Measurements from ENCODE around the gene PLD3. TPM values are rescaled to one million over a fixed set of nuclear protein-coding genes. Genes with fewer than 3 reads are reported as not detected.
A peak's percentile ranks its signal among the peaks of the same experiment; 100 is the strongest.

The PLD3 gene
- total RNA-seq, 1 experiment from 2014 or later = 245 TPM

DNA sequence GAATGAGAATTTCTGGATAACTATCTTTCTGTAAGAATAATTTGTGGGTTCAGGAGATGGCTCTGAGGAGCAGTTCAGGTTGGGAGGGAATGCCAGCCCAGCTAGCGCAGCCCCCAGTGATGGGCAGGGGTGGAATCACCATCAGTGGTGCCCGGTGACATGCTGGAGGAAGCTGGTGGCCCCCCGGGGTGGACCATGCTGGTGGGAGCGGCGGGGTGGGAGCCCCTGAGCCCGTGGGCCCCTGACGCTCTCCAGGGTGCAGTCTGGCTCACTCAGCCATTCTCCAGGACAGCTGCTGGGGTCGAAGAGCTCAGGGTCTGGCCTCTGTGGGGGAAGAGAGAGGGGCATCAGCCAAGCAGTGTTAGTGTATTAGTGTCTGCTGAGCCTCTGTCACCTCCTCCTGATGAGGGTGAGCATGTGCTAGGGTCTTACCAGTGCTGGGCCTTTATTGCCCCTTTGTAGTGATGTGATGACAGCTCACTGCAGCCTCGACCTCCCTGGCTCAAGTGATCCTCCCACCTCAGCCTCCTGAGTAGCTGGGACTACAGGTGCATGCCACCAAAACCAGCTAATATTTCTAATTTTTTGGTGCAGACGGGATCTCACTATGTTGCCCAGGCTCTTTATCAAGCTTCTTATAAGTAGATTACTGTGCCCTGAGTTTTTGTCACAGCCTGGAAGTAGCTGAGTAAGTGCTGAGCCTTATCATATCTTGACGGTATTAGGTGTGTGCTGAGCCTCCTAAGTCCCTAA is 31.1 kb downstream of the PLD3 start:
- in situ Hi-C loops (cut with HindIII; ENCODE audit: low sequenced_read_pairs) = no loop called here
- DNase-seq (ENCODE audit: low spot score) = no peak

DNA sequence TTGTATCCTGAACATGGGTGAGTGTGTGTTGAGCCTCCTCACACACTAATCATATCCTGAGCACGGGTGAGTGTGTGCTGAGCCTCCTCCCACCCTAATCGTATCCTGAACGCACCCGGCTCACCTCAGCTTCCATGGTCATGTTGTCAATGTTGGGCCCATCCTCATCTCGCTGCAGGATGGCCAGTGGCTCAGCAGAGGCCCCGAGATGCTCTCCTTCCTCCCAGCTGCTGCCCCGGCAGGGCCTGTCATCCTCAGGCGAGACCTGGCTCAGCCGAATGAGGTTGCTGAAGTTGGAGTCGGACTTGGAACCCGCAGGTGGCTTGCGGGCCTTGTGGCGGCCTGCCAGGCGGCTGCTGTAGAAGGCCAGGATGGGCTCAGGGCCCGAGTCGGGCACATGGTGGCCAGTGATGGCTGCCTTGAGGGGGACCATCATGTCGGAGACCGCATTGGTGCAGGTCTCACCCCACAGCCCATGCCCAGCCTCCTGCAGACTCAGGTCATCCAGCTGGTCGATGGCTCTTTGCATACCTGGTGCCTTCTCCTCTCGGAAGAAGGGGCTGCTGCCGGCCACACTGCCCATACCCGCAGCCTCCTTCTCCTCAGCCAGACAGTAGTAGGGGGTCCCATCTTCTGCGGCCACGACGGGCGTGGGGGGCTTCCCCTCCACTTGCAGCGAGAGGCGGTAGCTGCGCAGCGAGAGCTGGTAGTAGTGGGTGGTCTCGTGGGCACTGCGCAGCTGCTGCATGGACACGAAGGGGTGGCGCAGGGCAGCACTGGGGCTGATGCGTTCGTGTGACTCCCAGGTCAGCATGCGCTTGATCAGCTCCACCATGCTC is 31.9 kb downstream of the PLD3 start:
- peak; percentile 43 for DNase-seq (ENCODE audit: low spot score)
- in situ Hi-C loops (cut with HindIII; ENCODE audit: low sequenced_read_pairs) = no loop called here

DNA sequence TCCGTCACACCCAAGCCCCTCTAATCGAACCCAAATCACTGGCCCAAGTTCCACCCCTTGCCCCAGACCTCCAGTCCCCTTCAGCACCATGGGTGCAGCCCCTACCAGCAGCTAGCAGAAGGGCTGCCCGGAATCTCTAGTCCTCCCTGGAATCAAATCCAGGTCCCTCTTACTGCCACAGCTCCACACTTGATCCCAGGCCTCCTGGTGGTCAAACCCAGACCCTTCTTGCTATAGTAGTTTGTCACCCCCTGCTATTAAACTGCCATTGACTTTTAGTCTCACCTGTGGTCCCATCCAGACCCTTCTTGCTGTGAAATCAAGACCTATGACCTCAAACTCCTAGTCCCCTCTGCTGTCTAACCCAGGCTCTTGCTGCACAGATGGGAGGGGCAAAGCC is 32.8 kb downstream of the PLD3 start:
- no peak for DNase-seq (ENCODE audit: low spot score)

DNA sequence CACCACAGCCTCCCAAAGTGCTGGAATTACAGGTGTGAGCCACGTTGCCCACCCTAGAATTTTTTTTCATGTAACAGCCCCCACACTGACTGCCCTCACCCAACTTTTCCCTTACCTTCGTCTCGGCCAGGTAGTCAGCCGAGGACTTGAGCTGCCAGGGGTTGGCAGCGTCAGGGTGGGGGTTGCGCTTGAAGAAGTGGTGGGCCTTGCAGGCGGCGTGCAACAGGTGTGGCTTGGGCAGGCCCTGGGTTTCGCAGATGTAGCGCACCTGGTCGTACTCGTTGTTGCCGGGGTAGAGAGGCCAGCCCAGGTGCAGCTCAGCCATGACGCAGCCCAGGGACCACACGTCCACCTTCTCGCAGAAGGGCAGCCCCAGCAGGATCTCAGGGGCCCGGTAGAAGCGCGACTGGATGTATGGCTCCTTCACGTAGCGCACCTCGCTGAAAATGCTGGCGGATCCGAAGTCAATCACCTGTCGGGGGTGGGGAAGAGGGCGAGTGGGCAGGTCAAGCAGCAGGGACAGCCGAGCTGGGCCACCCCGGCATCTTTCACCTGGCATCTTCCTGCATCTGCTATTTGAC is 35.3 kb downstream of the PLD3 start:
- DNase-seq (ENCODE audit: low spot score) = no peak
- in situ Hi-C loops (cut with HindIII; ENCODE audit: low sequenced_read_pairs) = no loop called here

More for the DNA sequence above, 32.8 kb downstream of the PLD3 start:
- in situ Hi-C loops (cut with HindIII; ENCODE audit: low sequenced_read_pairs) = no loop called here

DNA sequence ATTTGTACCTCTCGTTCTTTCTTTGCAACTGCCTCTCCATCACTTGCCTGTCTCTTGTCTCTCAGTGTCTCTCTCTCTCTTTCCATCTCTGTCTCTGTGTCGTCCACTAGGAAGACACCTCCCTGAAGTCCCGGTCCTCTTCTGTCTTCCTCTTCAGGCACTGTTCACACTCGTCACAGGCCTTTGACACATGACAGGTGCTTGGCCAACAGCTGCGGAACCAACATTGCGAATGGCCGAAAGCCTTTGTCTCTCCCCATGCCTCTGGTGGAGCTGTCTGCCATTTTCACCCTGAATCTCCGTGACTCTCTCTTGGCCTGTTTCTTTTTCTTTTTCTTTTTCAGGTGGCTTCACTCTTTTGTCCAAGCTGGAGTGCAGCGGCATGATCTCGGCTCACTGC is 38.7 kb downstream of the PLD3 start:
- DNase-seq (ENCODE audit: low spot score) = no peak
- in situ Hi-C loops (cut with HindIII; ENCODE audit: low sequenced_read_pairs) = no loop called here

DNA sequence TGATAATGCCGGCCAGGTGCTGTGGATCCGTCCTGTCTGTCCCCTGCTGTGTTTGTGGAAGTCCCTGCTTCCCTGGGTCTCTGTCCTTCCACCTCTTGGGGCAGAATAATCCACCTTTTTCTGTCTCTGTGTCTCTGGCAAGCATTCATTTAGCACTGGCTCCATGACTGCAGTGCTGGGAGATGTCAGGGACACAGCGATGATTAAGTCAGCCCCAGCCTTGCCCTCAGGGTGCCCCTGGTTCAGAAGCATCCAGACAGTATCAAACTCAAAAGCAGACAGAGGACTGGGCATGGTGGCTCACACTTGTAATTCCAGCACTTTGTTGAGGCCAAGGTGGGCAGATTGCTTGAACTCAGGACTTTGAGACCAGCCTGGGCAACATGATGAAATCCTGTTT is 40.0 kb downstream of the PLD3 start:
- no peak for DNase-seq (ENCODE audit: low spot score)
- in situ Hi-C loops (cut with HindIII; ENCODE audit: low sequenced_read_pairs) = no loop called here

DNA sequence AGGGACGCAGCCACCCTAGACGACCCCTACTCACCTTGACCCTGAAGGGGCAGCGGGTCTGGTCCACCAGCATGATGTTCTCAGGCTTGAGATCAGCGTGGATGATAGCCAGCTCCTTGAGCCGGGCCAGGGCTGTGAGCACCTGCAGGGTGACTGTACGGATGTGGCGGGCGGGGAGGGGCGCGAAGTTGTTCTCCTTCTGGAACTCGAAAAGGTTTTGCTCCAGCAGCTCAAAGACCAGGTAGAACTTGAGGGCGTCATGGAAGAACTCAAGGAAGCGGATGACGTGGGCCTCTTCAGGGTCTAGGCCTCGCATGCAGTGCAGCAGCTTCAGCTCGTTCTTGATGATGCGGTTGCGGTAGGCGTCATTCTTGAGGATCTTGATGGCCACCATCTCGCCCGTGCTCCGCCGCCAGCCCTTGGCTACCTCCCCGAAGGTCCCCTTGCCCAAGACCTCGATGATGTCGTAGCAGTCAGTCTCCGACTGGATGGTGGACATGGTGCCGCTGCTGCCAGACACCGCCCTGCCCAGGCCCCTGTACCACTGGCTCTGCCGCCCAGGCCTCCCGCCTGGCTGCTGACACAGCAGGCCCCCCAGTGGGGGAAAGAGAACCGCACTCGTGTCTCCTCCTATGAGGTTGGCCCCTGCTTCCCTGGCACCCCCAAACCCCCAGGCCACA is 41.0 kb downstream of the PLD3 start:
- in situ Hi-C loops (cut with HindIII; ENCODE audit: low sequenced_read_pairs) = no loop called here
- DNase-seq (ENCODE audit: low spot score) = no peak

DNA sequence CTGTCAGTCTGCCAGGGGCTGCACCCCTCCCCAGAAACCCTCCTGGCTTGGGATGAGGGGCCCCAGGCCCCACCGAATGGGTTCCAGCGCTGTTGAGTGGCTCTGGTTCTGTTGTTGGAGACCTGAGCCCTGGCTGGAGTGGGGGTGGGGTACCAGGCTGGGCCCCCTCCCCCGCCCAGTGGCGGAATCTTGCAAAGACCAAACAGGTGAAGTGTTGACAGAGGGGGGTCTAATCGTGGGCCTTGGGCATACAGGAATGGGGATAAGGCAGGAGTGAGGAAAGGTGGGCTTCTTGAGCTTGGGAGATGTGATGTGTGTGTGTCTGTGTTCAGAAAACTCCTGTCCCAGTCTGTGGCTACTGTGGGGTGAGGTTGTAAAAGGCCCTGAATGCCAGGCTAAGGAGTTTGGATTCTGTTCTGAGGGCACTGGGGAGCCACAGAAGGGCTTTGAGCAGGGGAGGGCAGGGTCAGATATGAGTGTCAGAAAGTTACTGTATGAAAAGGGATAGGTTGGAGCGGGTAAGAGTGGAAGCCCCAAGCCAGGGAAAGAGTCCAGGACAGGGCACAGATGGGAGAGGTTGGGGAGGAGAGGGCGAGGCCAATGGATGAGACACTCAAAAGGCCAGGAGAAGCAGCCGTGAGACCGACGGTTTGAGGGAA is 41.7 kb downstream of the PLD3 start, which contains the start of gene HIPK4:
HIPK4 (minus strand) TSS at position 98 of the 659 bp plus-strand sequence. CDS start 279 bp downstream, outside the sequence.
- DNase-seq (ENCODE audit: low spot score) = no peak
- in situ Hi-C loops (cut with HindIII; ENCODE audit: low sequenced_read_pairs) = no loop called here

DNA sequence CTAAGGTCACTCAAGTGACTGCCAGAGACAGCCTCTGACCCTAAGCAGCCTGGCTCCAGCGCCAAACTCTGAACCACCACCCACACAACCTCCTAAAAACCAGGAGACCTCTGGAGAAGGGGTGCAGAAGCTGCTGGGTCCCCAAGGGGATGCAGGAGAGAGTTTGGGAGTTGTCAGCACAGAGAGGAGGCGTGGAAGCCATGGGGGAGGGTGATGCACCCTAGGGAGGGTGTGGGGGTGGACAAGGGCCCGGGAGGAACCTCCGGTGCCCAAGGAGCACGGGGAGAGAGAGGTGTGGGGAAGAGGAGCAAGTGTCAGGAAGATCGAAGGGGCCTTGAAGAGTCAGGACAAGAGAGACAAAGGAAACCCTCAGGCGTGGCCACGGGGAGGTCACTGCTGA is 43.6 kb downstream of the PLD3 start:
- no peak for DNase-seq (ENCODE audit: low spot score)
- in situ Hi-C loops (cut with HindIII; ENCODE audit: low sequenced_read_pairs) = no loop called here

DNA sequence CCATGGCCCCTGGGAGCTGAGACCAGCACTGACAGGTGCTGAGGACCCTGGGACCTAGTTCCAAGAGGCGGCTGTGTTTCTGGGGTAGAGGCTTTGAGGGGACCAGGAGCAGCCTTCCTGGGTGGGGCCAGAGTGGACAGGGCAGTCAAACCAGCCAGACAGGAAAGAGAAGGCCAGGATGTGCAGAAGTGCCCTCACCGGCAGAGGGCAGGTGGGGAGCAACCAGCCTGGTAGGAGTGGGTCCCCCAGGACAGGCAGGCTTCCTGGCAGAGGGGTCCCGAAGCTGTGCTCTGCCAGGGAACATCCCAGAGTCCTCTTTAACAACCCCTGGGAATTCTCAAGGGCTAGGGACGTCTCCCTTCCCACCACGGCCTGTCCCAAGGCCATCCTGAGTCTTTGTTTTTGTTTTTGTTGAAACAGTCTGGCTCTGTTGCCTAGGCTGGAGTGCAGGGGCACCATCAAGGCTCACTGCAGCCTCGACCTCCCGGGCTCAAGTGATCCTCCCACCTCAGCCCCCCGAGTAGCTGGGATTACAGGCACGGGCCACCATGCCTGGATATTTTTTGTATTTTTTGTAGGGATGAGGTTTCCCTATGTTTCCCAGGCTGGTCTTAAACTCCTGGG is 44.5 kb downstream of the PLD3 start:
- in situ Hi-C loops (cut with HindIII; ENCODE audit: low sequenced_read_pairs) = no loop called here
- no peak for DNase-seq (ENCODE audit: low spot score)

DNA sequence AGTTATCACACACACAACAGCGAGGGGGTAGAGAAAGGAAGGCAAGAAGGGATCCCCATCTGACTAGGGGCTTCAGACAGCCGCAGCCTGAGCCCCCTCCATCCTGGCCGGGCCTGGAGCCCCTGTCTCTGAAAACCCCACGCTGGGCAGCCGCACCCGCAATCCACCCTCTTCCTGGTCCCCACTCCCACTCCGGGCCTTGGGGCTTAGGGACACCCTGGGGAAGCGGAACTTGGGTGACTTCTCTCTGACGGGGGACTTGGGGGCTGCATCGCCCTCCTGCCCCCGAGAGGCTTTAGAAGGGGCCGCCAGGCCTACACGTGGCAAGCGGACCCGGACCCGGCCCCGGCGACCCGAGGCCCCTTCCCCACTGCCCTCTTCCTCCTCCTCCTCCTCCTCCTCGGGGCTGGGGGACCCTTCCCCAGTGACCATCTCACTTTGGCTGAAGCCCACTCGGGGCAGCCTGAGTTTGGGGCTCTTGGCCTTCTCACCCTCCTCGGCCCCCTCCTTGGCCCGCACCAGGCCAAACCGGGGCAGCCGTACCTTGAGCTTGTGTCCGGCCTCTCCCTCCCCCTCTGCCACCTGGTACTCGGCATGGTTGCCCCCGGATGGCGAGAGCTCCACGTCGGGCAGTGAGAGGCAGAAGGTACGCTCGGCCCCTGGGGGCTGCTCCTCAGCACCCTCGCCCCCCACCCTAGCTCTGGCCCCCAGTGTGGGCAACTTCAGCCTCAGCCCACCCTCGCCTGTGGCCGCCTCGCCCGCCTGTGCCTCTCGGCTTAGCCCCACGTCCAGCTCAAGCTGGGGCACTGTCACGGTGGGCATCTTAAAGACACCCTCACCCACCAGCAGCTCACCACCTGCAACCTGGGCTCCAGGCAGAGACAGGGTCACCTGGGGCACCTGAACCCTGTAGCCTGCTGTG is 45.7 kb downstream of the PLD3 start:
- in situ Hi-C loops (cut with HindIII; ENCODE audit: low sequenced_read_pairs) = no loop called here
- no peak for DNase-seq (ENCODE audit: low spot score)

DNA sequence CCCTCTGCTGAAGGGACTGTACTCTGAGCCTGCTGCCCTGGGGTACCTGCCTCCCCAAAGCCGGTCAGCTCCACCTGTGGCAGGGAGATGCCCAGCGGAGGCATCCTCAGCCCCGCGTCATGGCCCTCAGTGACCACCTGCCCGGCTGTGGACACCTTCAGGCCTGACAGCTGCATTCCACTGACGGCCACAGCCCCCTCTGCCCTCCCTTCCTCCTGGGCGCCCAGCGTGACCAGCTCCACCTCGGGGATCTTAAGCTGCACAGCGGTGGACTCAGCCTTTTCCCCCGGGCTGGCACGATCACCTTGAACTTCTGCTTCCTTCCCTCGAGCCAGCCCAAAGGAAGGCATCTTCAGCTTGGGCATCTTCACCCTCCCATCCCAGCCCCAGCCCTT is 46.3 kb downstream of the PLD3 start:
- DNase-seq (ENCODE audit: low spot score) = no peak
- in situ Hi-C loops (cut with HindIII; ENCODE audit: low sequenced_read_pairs) = no loop called here

DNA sequence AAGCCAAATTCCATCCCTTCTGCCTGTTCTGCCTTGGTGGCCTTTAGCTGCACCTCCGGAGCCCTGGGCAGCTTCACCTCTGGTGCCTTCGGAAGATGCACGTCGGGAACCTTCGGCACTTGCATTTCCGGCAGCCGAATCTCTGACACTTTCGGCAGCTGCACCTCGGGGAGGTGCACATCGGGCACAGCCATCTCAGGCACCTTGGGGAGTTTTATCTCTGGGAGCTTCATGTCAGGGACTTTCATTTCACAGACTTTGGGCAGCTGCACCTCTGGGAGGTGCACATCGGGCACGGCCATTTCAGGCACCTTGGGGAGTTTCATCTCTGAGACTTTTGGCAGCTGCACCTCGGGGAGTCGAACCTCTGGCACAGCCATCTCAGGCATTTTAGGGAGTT is 47.5 kb downstream of the PLD3 start:
- in situ Hi-C loops (cut with HindIII; ENCODE audit: low sequenced_read_pairs) = no loop called here

DNA sequence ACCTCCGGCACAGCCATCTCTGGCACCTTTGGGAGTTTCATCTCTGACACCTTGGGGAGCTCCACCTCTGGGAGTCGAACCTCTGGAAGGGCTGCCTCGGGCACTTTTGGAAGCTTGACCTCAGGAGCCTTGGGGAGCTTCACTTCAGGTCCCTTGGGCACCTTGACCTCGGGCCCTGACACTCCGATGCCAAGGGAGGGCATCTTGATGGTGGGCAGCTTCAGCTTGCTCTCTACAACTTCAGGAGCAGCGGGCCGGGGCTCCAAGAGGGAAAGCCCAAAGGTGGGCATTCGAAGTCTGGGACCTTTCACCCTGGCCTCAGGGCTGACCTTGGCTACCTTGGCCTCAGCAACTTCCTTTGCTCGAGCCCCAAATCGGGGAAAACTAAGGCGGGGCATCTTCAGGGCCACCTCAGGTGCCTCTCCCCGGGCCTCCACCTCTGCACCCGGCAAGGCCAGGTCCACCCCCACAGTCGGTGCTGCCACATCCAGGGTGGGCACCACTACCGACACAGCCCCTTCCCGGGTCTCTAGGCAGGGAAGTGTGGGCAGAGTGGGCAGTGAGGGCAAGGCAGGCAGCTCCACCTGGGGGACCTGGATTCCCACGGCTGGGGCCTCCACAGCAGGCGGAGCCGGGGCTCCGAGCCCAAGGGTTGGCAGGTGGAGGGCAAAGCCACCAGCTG is 48.5 kb downstream of the PLD3 start:
- DNase-seq (ENCODE audit: low spot score) = no peak

More for the DNA sequence above, 47.5 kb downstream of the PLD3 start:
- DNase-seq (ENCODE audit: low spot score) = no peak

DNA sequence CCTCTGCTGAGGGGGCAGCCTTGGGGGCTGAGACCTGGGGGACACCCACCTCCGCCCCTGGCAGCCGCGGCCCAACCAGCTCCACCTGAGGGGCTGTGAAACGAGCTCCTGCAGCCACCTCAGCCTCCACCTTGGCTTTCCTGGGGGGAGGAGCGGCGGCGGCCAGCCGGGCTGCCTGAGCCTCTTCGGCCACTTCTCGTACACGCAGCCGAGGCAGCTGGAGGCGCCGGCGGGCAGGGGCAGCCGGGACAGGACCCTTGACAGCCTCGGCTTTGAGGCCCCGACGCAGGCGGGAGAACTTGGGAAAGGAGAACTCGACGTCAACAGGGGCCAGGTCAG is 49.0 kb downstream of the PLD3 start:
- DNase-seq (ENCODE audit: low spot score) = no peak
- in situ Hi-C loops (cut with HindIII; ENCODE audit: low sequenced_read_pairs) = no loop called here

More for the DNA sequence above, 48.5 kb downstream of the PLD3 start:
- in situ Hi-C loops (cut with HindIII; ENCODE audit: low sequenced_read_pairs) = no loop called here

DNA sequence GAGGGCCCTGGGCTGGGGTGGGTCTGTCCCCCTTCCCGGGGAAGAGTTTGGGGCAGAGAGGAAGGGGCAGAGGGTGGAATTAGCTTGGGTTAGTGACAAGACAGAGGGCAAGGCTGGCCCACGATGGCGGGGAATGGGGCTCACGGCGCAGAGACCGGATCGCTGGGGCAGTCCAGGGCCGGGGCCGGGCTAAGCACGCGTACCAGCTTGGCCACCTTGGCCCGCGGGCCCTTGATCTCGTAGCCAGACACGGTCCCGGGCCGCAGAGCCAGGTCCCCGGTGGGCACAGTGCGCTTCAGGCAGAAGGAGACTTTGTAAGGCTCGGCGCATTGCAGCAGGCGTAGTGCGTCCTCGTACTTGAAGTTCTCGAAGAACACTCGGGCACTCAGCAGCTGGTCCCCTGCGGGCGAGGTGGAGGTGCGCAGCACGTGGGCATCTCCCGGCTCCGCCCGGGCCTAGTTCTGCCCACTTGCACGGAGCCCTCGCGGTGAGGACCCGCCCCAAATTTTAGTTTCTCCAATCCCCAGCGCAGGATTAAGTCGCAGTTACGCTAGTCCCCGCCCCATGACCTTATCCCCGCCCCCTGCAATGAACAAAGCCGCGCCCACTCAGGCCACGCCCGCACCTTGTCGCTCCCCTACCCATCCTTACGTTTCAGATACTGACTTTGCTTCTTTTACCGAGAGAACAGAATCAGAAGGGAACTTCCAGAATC is 50.1 kb downstream of the PLD3 start:
- in situ Hi-C loops (cut with HindIII; ENCODE audit: low sequenced_read_pairs) = no loop called here
- DNase-seq (ENCODE audit: low spot score) = no peak

DNA sequence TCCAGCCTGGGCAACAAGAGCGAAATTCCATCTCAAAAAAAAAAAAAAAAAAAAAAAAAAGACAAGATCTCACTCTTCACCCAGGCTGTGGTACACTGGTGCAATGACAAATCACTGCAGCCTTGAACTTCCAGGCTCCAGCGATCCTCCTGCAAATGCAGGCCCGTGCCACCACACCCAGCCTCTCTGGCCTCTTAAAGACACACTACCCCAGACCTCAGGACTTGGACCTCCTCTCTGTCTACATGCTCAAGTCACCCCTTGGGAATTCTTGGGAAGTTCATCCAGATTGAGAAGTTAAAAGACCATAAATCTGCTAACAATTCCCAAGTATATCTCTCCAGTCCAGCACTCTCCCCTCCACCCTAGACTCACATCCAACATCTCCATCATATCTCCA is 52.1 kb downstream of the PLD3 start:
- in situ Hi-C loops (cut with HindIII; ENCODE audit: low sequenced_read_pairs) = no loop called here
- no peak for DNase-seq (ENCODE audit: low spot score)

Measured in G401 (cell line).